Mucosa of rectum (tissue), 2 donors: ENCODE data around the gene ASGR2.
"Not testable (repeated sequence)": the region's sequence is repeated elsewhere in the genome, so short reads cannot be mapped to it uniquely, and the experiment has no call there.

ENCODE experiments used
- H3K27ac ChIP-seq, 2 donors: one replicate each; pipeline ENCODE4 v1.7.0; 2013; ENCODE audit warnings: inconsistent platforms in 2 of 2, low read depth in 2 of 2, low read length in 2 of 2
- H3K27me3 ChIP-seq, 2 donors: one replicate each; pipeline ENCODE4 v1.7.0; 2013; ENCODE audit warnings: low read length in 2 of 2; ENCODE audit not compliant: control insufficient read depth in 2 of 2, insufficient read depth in 2 of 2
- H3K36me3 ChIP-seq, 2 donors: one replicate each; pipeline ENCODE4 v1.7.0; 2013; ENCODE audit warnings: low read length in 2 of 2; ENCODE audit not compliant: control insufficient read depth in 2 of 2, insufficient read depth in 2 of 2
- H3K4me1 ChIP-seq, 2 donors: one replicate each; pipeline ENCODE4 v1.7.0; 2013; ENCODE audit warnings: low read length in 2 of 2, mild to moderate bottlenecking in 1 of 2; ENCODE audit not compliant: control insufficient read depth in 2 of 2, insufficient read depth in 2 of 2
- H3K4me3 ChIP-seq, 2 donors: one replicate each; pipeline ENCODE4 v1.7.0; 2013; ENCODE audit warnings: low read length in 2 of 2
- H3K9ac ChIP-seq, 2 donors: one replicate each; pipeline ENCODE4 v1.7.0; 2013; ENCODE audit warnings: low read length in 2 of 2, low read depth in 1 of 2, mild to moderate bottlenecking in 1 of 2
- H3K9me3 ChIP-seq, 2 donors: one replicate each; pipeline ENCODE4 v1.7.0; 2013; ENCODE audit warnings: low read length in 2 of 2; ENCODE audit not compliant: control insufficient read depth in 2 of 2
- donor health status: healthy.
- donor health status: Normal muscosa, but diverticular disease.

ASGR2 gene

GRCh38 chr17:7114241-7114874 is at the start of gene ASGR2:
ASGR2 (minus strand) TSS chr17:7114822; CDS start chr17:7114240, 582 bp downstream.
- Histone ChIP-seq H3K27ac (peak within 1 kb of the TSS in 1 of 2 donors; percentile 11), H3K36me3 (no peaks in the 10 kb centered on the region), H3K9ac (no peak within 1 kb of the TSS), H3K27me3 (no peaks in the 10 kb centered on the region), H3K4me1 (no peaks in the 10 kb centered on the region), H3K9me3 (no peaks in the 10 kb centered on the region), H3K4me3 (no peak within 1 kb of the TSS)

GRCh38 chr17:7159571-7159970 is 44.9 kb upstream of the ASGR2 start:
- H3K4me3 ChIP-seq, H3K27me3 ChIP-seq, H3K9ac ChIP-seq, H3K27ac ChIP-seq, H3K36me3 ChIP-seq, H3K4me1 ChIP-seq, H3K9me3 ChIP-seq: not testable (repeated sequence)

- not testable (repeated sequence) for H3K4me1 ChIP-seq, H3K36me3 ChIP-seq, H3K4me3 ChIP-seq, H3K27me3 ChIP-seq, H3K9me3 ChIP-seq, H3K9ac ChIP-seq, H3K27ac ChIP-seq
Measured at GRCh38 chr17:7158424-7158823, 43.8 kb upstream of the ASGR2 start.

- Histone ChIP-seq H3K27ac (no peak overlapping the region), H3K9me3 (no peaks in the 10 kb centered on the region), H3K4me1 (no peaks in the 10 kb centered on the region), H3K36me3 (no peaks in the 10 kb centered on the region), H3K9ac (no peak overlapping the region), H3K27me3 (peaks cover 2 to 3% of the 10 kb centered on the region in 2 donors), H3K4me3 (no peak overlapping the region)
Measured at GRCh38 chr17:7156342-7156940, 41.8 kb upstream of the ASGR2 start.

- H3K27me3 ChIP-seq = no peaks in the 10 kb centered on the region
- H3K4me3 ChIP-seq = no peak overlapping the region
- H3K4me1 ChIP-seq = no peaks in the 10 kb centered on the region
- H3K36me3 ChIP-seq = no peaks in the 10 kb centered on the region
- no peak overlapping the region for H3K27ac ChIP-seq
- H3K9me3 ChIP-seq = no peaks in the 10 kb centered on the region
- H3K9ac ChIP-seq = no peak overlapping the region
Measured at GRCh38 chr17:7147772-7148171, 33.1 kb upstream of the ASGR2 start.

GRCh38 chr17:7146115-7146514 is 31.5 kb upstream of the ASGR2 start:
- Histone ChIP-seq H3K27me3 (no peaks in the 10 kb centered on the region), H3K4me1 (peaks cover 2 to 11% of the 10 kb centered on the region in 2 donors)

GRCh38 chr17:7144213-7144612 is 29.6 kb upstream of the ASGR2 start:
- H3K27me3 ChIP-seq = no peaks in the 10 kb centered on the region
- H3K4me1 ChIP-seq = peaks cover 11 to 18% of the 10 kb centered on the region in 2 donors
- H3K9ac ChIP-seq = no peak overlapping the region
- H3K9me3 ChIP-seq = no peaks in the 10 kb centered on the region
- no peak overlapping the region for H3K4me3 ChIP-seq
- H3K27ac ChIP-seq = no peak overlapping the region
- H3K36me3 ChIP-seq = no peaks in the 10 kb centered on the region

More at GRCh38 chr17:7146115-7146514, 31.5 kb upstream of the ASGR2 start:
- H3K36me3 ChIP-seq = no peaks in the 10 kb centered on the region
- H3K9ac ChIP-seq = no peak overlapping the region
- no peaks in the 10 kb centered on the region for H3K9me3 ChIP-seq
- no peak overlapping the region for H3K27ac ChIP-seq
- H3K4me3 ChIP-seq = no peak overlapping the region

- no peaks in the 10 kb centered on the region for H3K9me3 ChIP-seq
- H3K4me3 ChIP-seq = peak overlapping the region in 1 of 2 donors; percentile 23
- H3K27ac ChIP-seq = peak overlapping the region; percentile 28 to 42
- no peaks in the 10 kb centered on the region for H3K36me3 ChIP-seq
- H3K4me1 ChIP-seq = peaks cover 13 to 24% of the 10 kb centered on the region in 2 donors
- H3K27me3 ChIP-seq = peaks cover 5 to 6% of the 10 kb centered on the region in 2 donors
- H3K9ac ChIP-seq = no peak overlapping the region
Measured at GRCh38 chr17:7141824-7142223, 27.2 kb upstream of the ASGR2 start.

GRCh38 chr17:7139400-7139799 is 24.8 kb upstream of the ASGR2 start:
- Histone ChIP-seq H3K9me3 (no peaks in the 10 kb centered on the region), H3K4me3 (peak overlapping the region; percentile 14 to 50), H3K9ac (peak overlapping the region; percentile 14 to 25), H3K27ac (peak overlapping the region; percentile 28 to 46), H3K27me3 (peaks cover 5 to 6% of the 10 kb centered on the region in 2 donors), H3K4me1 (peaks cover 13 to 24% of the 10 kb centered on the region in 2 donors), H3K36me3 (no peaks in the 10 kb centered on the region)

GRCh38 chr17:7138800-7139381 is 24.3 kb upstream of the ASGR2 start:
- H3K9me3 ChIP-seq = no peaks in the 10 kb centered on the region
- H3K9ac ChIP-seq = peak overlapping the region in 1 of 2 donors; percentile 25
- H3K4me3 ChIP-seq = peak overlapping the region; percentile 14 to 50
- H3K36me3 ChIP-seq = no peaks in the 10 kb centered on the region
- H3K4me1 ChIP-seq = peaks cover 13 to 24% of the 10 kb centered on the region in 2 donors
- peaks cover 5 to 6% of the 10 kb centered on the region in 2 donors for H3K27me3 ChIP-seq
- peak overlapping the region; percentile 28 to 46 for H3K27ac ChIP-seq
